CD4-positive, alpha-beta T cell (primary cell): Measurements from ENCODE around the gene HSD17B12. TPM values are rescaled to one million over a fixed set of nuclear protein-coding genes. Genes with fewer than 3 reads are reported as not detected.

Experiments used
- ATAC-seq: fragments of 200-7000 bp; cut with Tn5 transposase; one replicate; pipeline ENCODE4 v1.10.0; 2022; ENCODE audit warnings: mild to moderate bottlenecking; ENCODE audit not compliant: poor library complexity
- CTCF ChIA-PET: fragments of 350-600 bp; sonication (Branson Sonifier 250); formaldehyde crosslinking; loops from one replicate; lab custom pipeline; 2021; ENCODE audit warnings: antibody characterized with exemption, inconsistent platforms; lab: Charles Lee
- POLR2A ChIA-PET: fragments of 350-600 bp; sonication (Branson Sonifier 250); formaldehyde crosslinking; loops from one replicate; lab custom pipeline; 2021; ENCODE audit warnings: antibody characterized with exemption, inconsistent platforms; lab: Charles Lee
- DNase-seq, 14 experiments: peaks; one replicate each; pipeline ENCODE4 v3.0.0-alpha.2; 2013 to 2020; ENCODE audit warnings: mixed read lengths in 2 of 14
- H3K27ac ChIP-seq, 2 donors: one replicate each; pipeline versions ENCODE4 v1.5.1 to v1.7.0; 2013; ENCODE audit warnings: low read length in 2 of 2, low read depth in 1 of 2, mild to moderate bottlenecking in 1 of 2
- H3K27me3 ChIP-seq, 2 experiments: 1 replicate in 1 of 2; 2 replicates in 1 of 2; pipeline versions ENCODE4 v1.6.1 to v1.7.0; 2013; ENCODE audit warnings: low read length in 2 of 2, control low read depth in 1 of 2, mild to moderate bottlenecking in 1 of 2, moderate library complexity in 1 of 2; ENCODE audit not compliant: insufficient read depth in 2 of 2, control insufficient read depth in 1 of 2
- H3K36me3 ChIP-seq: one replicate; pipeline ENCODE4 v1.6.1; 2013; ENCODE audit warnings: low read length, control low read depth; ENCODE audit not compliant: insufficient read depth
- H3K4me1 ChIP-seq: one replicate; pipeline ENCODE4 v1.6.1; 2013; ENCODE audit warnings: low read length, control low read depth; ENCODE audit not compliant: insufficient read depth
- H3K4me3 ChIP-seq: one replicate; pipeline ENCODE4 v1.5.1; 2013; ENCODE audit warnings: mild to moderate bottlenecking, low read length, moderate library complexity
- H3K9me3 ChIP-seq, 2 experiments: 1 replicate in 1 of 2; 2 replicates in 1 of 2; pipeline versions ENCODE4 v1.6.1 to v1.7.0; 2013; ENCODE audit warnings: low read length in 2 of 2, mild to moderate bottlenecking in 2 of 2, control low read depth in 1 of 2, moderate library complexity in 1 of 2; ENCODE audit not compliant: control insufficient read depth in 1 of 2, insufficient read depth in 1 of 2
- H3K27ac Mint-ChIP-seq: one replicate; pipeline ENCODE4 v1.8.0; 2020; ENCODE audit warnings: mixed read lengths
- H3K27me3 Mint-ChIP-seq: one replicate; pipeline ENCODE4 v1.8.0; 2021; ENCODE audit warnings: mixed read lengths
- H3K36me3 Mint-ChIP-seq: one replicate; pipeline ENCODE4 v1.8.0; 2021; ENCODE audit warnings: low read depth, mixed read lengths
- H3K4me1 Mint-ChIP-seq: one replicate; pipeline ENCODE4 v1.8.0; 2021; ENCODE audit warnings: low read depth, mixed read lengths
- H3K4me3 Mint-ChIP-seq: one replicate; pipeline ENCODE4 v1.8.0; 2020; ENCODE audit warnings: mild to moderate bottlenecking, mixed read lengths
- H3K9me3 Mint-ChIP-seq: one replicate; pipeline ENCODE4 v1.8.0; 2020; ENCODE audit warnings: mixed read lengths
- CTCF ChIP-seq: fragments of 200-600 bp; IDR thresholded peaks from one replicate; pipeline ENCODE4 v1.8.0; 2022; ENCODE audit warnings: antibody characterized with exemption, mild to moderate bottlenecking
- intact Hi-C, 2 experiments: fragments of 100-400 bp; cut with DNase I in 1 of 2; cut with micrococcal nuclease in 1 of 2; formaldehyde crosslinking; loops; one replicate each; pipeline versions ENCODE4 v1.15.1 to v1.9.0; 2023 to 2025; cut with DNase I, micrococcal nuclease
- total RNA-seq, 174 experiments: library from RNA in 2 of 174; stranded (reverse) in 2 of 174; gene quantifications; one replicate each; pipeline ENCODE4 v1.2.3 and lab custom pipeline; 2021 to 2026

Gene HSD17B12
- total RNA-seq, 2 experiments from 2014 or later, result 16.1 to 16.3 TPM

DNA sequence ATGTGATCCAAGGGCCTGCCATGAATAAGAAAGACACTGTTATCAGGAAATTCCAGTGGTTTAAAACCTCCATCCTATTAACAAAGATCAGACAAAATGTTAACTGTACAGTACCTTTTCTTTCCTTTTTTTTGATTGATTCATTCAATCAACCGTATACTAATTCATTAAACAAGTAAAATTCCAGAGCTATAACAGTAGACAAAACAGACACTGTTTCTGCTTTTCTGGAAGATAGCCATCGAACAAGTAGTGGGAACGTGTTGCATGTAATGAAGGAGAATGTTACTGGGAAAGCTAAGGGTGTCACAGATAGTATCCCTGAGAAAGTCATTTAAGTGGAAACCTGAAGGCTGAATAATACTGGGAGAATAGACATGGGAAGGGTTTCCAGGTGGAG lies 126.4 kb downstream of the HSD17B12 start:
- no peaks in the 10 kb centered on the region for H3K27me3 Mint-ChIP-seq
- H3K27ac ChIP-seq, result no peak overlapping the region
- intact Hi-C loops, result no loop called here
- H3K9me3 Mint-ChIP-seq, result peaks cover 3% of the 10 kb centered on the region
- no peak for TF ChIP-seq CTCF
- H3K27ac Mint-ChIP-seq, result no peak overlapping the region
- no peaks in the 10 kb centered on the region for H3K4me1 ChIP-seq
- H3K4me3 Mint-ChIP-seq, result no peak overlapping the region
- ChIA-PET CTCF (no interaction called here), POLR2A (no interaction called here)
- peaks cover 47% of the 10 kb centered on the region for H3K36me3 Mint-ChIP-seq
- DNase-seq (no peak), ATAC-seq (no peak)
- no peaks in the 10 kb centered on the region for H3K27me3 ChIP-seq
- H3K9me3 ChIP-seq, result no peaks in the 10 kb centered on the region
- no peaks in the 10 kb centered on the region for H3K4me1 Mint-ChIP-seq
- no peaks in the 10 kb centered on the region for H3K36me3 ChIP-seq
- no peak overlapping the region for H3K4me3 ChIP-seq

DNA sequence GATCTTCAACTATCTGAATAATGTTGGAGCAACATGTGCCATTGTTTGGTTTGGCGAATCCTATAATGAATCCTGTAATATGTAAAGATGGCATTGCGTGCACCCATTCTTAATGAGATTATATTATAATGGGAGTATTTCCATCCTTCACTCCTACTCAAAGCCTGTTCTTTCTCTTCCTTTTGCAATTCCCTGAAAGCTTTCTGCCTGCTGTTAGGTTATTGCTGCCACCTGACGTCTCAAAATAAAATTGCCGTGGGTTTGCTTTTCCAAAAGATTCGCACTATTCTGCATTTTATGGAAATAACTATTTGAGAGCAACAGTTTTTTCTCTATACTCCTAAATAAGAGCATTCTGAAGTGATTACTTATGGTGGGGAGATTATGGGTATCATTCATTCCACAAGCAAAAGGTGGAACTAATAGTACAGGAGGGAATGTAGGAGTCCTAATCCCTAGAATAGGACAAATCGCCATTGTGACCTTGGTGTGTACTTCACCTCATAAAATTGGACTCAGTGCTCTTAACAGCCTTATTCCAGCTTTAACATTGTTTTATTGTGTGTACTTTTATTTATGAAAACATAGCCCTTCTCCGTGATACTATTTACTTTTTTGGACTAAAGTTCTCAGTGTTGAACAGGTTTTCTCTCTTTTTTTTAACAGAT lies 130.5 kb downstream of the HSD17B12 start:
- no peaks in the 10 kb centered on the region for H3K27me3 Mint-ChIP-seq
- no peak overlapping the region for H3K27ac Mint-ChIP-seq
- ChIA-PET POLR2A (no interaction called here), CTCF (no interaction called here)
- Histone ChIP-seq H3K4me1 (no peaks in the 10 kb centered on the region), H3K27me3 (no peaks in the 10 kb centered on the region), H3K4me3 (no peak overlapping the region), H3K9me3 (no peaks in the 10 kb centered on the region), H3K27ac (no peak overlapping the region), H3K36me3 (peaks cover 2% of the 10 kb centered on the region)
- no peaks in the 10 kb centered on the region for H3K4me1 Mint-ChIP-seq
- H3K36me3 Mint-ChIP-seq, result peaks cover 31% of the 10 kb centered on the region
- TF ChIP-seq CTCF, result no peak
- ATAC-seq, result no peak
- intact Hi-C loops, result no loop called here
- no peak for DNase-seq
- H3K9me3 Mint-ChIP-seq, result no peaks in the 10 kb centered on the region
- H3K4me3 Mint-ChIP-seq, result no peak overlapping the region

DNA sequence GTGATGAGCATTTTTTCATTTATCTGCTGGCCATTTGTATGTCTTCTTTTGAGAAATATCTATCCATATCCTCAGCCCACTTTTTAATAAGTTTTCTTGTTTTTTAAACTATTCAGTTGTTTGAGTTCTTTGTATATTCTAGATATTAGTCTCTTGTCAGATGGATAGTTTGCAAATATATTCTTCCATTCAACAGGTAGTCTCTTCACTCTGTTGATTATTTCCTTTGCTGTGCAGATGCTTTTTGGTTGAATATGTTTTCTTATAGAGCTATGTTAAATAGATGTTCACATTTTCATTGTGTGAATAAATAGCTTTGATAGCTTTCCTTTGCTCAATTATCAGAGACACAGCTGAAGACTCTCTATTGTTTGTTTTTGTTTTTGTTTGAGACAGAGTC lies 131.9 kb downstream of the HSD17B12 start:
- H3K4me1 ChIP-seq, result no peaks in the 10 kb centered on the region
- ATAC-seq (no peak), DNase-seq (no peak)
- Mint-ChIP-seq H3K27me3 (no peaks in the 10 kb centered on the region), H3K9me3 (no peaks in the 10 kb centered on the region), H3K4me1 (no peaks in the 10 kb centered on the region), H3K27ac (no peak overlapping the region), H3K36me3 (peaks cover 32% of the 10 kb centered on the region), H3K4me3 (no peak overlapping the region)
- no peak for TF ChIP-seq CTCF
- POLR2A ChIA-PET, result no interaction called here
- H3K27me3 ChIP-seq, result no peaks in the 10 kb centered on the region
- H3K9me3 ChIP-seq, result no peaks in the 10 kb centered on the region
- intact Hi-C loops, result no loop called here
- no peak overlapping the region for H3K4me3 ChIP-seq
- H3K27ac ChIP-seq, result no peak overlapping the region
- CTCF ChIA-PET, result no interaction called here
- peaks cover 2% of the 10 kb centered on the region for H3K36me3 ChIP-seq
